ENCODE results near the gene FAM3A. TPM values are rescaled to one million over a fixed set of nuclear protein-coding genes. Genes with fewer than 3 reads are reported as not detected.

FAM3A gene
- total and polyA plus RNA-seq, 5 donors: 55.4 to 68.6 (median 60.4) TPM

DNA sequence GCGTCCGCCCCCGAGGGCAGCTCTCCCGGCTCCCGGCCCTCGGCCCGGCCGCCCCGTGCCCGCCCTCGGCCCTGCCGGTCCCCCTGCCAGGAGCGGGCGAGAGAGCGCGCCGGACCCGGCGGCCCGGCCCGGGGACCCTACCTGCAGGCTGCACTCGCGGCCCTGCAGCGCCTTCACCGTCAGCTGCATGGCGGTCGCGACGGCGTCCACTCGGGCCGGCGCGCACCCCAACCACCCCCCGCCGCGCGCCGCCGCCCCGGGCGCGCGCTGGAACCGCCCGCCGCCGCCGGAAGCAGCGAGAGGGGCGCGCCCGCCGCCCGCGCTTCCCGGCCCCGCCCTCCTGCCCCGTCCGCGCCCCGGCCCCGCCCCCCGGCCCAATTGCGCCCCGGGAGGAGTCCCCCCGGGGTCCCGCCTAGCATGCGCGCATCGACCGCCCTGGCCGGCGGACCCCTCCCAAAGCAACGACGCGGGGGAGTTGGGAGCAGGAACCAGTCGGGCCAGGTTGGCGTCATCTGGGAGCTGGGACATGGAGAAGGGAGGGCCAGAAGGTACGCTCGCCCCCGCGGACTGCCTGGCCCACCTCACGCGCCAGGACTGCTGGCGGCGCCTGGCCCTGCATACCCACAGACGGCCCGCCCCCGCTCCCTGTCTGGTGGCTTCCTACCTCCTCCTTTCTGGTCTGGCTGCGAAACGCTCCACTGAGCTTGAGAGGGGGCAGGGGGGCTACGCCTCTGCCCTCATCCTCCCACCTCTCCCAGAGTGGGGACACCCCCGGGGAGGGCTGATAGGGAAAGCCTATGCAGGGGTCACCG, 29.4 kb downstream of the FAM3A start, which contains the start of gene UBL4A:
Gene UBL4A, minus strand, starts transcription at position 220 of the 812 bp plus-strand sequence. Its CDS starts 31 bp downstream, at position 189.
- Histone ChIP-seq H3K27me3 (ENCODE audit: control insufficient read depth, insufficient read depth) (no peaks in the 10 kb centered on the region), H3K9me3 (ENCODE audit: control insufficient read depth, low read length) (no peaks in the 10 kb centered on the region), H3K4me3 (ENCODE audit: low read length) (peak within 1 kb of the TSS; percentile 92), H3K4me1 (ENCODE audit: control insufficient read depth, insufficient read depth, low read length) (peaks cover 6% of the 10 kb centered on the region), H3K27ac (ENCODE audit: low read length) (peak within 1 kb of the TSS; percentile 89)
- intact Hi-C loops (cut with DNase I): no loop called here
- WGBS: under 1% methylated on average over 77 of the region's 95 CpGs
- DNase-seq (peak; percentile 71 to 89 (median 86)), ATAC-seq (peak; percentile 40 to 43)

DNA sequence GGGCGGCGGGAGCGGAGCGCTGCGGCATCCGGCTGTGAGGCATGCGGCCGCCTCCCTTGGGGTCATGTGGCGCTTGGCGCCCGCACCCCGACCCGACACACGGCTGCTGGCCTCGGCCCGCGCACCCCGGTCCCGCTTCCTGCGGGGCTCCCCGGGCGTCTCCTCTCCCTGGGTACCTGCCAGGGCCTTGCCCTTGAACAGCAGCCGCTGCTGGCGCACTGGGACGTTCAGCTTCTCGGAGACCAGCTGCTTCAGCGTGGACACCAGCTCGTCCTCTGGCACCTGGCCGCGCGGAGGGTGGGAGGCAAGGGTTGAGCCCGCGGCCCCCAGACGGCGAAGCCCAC, 30.0 kb downstream of the FAM3A start:
- H3K4me3 ChIP-seq (ENCODE audit: low read length): peak overlapping the region; percentile 92
- H3K27ac ChIP-seq (ENCODE audit: low read length): peak overlapping the region; percentile 87
- no peaks in the 10 kb centered on the region for H3K27me3 ChIP-seq (ENCODE audit: control insufficient read depth, insufficient read depth)
- intact Hi-C loops (cut with DNase I): no loop called here
- WGBS: under 1% methylated on average over 35 of the region's 35 CpGs
- ATAC-seq (no peak), DNase-seq (peak; percentile 52 to 83 (median 69))
- peaks cover 6% of the 10 kb centered on the region for H3K4me1 ChIP-seq (ENCODE audit: control insufficient read depth, insufficient read depth, low read length)
- H3K9me3 ChIP-seq (ENCODE audit: control insufficient read depth, low read length): no peaks in the 10 kb centered on the region

DNA sequence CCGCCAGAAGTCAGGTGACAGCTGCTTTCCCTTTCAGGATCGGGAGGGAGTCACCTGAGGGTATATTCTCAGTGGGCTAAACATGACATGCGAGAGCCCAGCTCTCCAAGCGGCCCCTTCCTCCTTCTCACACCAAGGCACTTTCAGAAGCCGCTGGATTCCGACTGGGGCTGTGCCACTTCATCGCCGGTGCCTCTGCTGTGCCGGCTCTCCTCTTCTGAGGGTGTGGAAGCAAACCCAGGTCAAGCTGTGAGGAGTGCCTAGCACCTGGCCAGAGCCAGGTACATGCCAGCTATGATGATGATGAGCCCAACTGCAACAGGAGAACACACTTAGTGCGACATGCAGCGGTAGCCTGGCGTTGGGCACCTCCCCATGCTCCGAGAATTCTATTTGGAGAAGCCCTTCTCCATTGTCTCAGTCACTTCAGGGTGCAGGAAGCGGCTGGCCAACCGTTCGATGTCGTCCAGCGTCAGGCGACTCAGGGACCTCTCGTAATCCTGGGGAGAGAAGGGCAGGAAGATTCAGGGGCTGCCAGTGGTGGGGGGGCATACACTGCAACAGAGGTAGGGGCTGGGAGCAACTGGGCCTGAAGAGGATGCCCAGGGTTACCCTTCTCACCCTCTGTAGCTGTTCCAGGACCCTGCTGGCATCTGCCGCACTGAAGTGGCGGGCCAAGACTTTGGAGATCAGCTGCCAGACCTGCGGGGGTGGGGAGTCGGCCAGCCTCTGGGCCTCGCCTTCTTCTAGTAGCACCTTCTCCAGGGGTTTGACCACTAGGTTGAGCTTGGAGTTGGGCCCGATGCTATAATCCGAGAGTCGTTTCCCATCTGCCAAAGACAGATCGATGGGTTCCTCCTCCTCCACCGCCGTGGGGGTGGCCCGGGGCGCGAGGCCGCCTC, 30.6 kb downstream of the FAM3A start:
- peak overlapping the region; percentile 92 for H3K4me3 ChIP-seq (ENCODE audit: low read length)
- no peaks in the 10 kb centered on the region for H3K27me3 ChIP-seq (ENCODE audit: control insufficient read depth, insufficient read depth)
- peak overlapping the region; percentile 87 for H3K27ac ChIP-seq (ENCODE audit: low read length)
- peaks cover 6% of the 10 kb centered on the region for H3K4me1 ChIP-seq (ENCODE audit: control insufficient read depth, insufficient read depth, low read length)
- no peaks in the 10 kb centered on the region for H3K9me3 ChIP-seq (ENCODE audit: control insufficient read depth, low read length)
- WGBS: 35% methylated on average over 35 of the region's 35 CpGs
- ATAC-seq: no peak
- peak in 2 of 3 donors; percentile 31 to 52 for DNase-seq
- intact Hi-C loops (cut with DNase I): no loop called here

DNA sequence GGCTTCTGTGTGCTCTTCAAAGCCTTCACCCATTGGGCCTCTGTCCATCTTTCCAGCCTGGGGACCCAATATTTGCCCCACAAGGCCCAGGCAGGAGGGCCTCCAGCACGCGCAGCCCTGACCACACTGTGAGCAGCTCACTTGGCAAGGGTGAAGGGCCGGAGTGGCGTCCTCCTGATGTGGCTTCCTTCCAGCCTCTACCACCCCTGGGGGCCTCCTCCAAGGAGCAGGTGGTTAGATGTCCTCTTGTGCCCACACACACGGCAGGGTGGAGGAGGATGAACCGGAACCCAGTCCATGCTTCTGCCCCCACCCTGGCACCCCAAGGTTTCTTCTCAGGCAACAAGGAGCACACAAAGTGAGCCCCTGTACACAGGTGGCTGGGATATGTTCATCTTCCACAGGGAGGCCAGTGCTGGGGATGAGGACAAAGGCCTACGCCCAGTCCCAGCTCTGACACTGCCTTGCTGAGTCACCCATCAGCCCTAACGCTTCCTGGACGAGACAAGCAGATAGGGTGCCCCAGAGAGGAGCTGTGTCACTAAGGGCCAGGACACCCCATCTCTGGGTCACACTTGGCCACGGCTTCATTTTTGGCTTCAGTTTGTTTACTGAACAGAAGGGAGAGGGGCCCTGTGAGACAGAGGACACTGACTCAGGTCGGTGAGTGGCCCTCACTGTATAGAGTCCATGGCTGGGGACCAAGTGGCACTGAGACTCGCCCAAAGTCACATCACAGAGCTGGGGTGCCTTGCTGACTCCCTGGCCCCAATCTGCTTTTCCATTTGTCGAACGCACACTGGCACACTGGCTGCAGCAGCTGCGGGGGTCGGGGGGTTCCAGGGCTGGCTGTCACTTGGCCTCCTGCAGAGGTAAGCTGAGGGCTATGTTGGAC, 31.5 kb downstream of the FAM3A start:
- Histone ChIP-seq H3K9me3 (ENCODE audit: control insufficient read depth, low read length) (no peaks in the 10 kb centered on the region), H3K4me3 (ENCODE audit: low read length) (no peak overlapping the region), H3K27me3 (ENCODE audit: control insufficient read depth, insufficient read depth) (no peaks in the 10 kb centered on the region), H3K27ac (ENCODE audit: low read length) (peak overlapping the region; percentile 15), H3K4me1 (ENCODE audit: control insufficient read depth, insufficient read depth, low read length) (peaks cover 4% of the 10 kb centered on the region)
- intact Hi-C loops (cut with DNase I): no loop called here
- 67% methylated on average over 16 of the region's 16 CpGs for WGBS
- DNase-seq (peak; percentile 13 to 35 (median 22)), ATAC-seq (no peak)

DNA sequence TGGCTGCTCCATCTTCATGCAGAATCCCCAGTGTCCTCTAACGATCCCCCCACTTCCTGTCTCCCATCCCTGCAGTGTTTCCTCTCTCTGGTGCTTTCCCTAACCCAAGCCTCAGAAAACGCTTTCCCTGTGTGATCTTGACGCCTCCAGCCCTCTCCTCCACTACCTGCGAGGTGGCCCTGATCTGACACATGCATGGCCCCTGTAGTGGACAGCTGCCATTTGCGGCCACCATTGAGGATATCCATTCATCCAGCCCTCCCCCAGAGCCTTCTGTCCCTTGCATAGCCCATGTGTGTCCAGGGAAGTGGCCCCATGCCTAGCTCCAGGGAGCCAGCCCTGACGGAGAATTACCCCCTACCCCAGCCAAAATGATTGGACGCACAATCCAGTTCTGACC, 32.7 kb downstream of the FAM3A start:
- WGBS: 75% methylated on average over 7 of the region's 7 CpGs
- Histone ChIP-seq H3K4me1 (ENCODE audit: control insufficient read depth, insufficient read depth, low read length) (peaks cover 2% of the 10 kb centered on the region), H3K27me3 (ENCODE audit: control insufficient read depth, insufficient read depth) (no peaks in the 10 kb centered on the region), H3K4me3 (ENCODE audit: low read length) (no peak overlapping the region), H3K27ac (ENCODE audit: low read length) (no peak overlapping the region), H3K9me3 (ENCODE audit: control insufficient read depth, low read length) (no peaks in the 10 kb centered on the region)
- no peak for DNase-seq
- intact Hi-C loops (cut with DNase I): no loop called here
- no peak for ATAC-seq

DNA sequence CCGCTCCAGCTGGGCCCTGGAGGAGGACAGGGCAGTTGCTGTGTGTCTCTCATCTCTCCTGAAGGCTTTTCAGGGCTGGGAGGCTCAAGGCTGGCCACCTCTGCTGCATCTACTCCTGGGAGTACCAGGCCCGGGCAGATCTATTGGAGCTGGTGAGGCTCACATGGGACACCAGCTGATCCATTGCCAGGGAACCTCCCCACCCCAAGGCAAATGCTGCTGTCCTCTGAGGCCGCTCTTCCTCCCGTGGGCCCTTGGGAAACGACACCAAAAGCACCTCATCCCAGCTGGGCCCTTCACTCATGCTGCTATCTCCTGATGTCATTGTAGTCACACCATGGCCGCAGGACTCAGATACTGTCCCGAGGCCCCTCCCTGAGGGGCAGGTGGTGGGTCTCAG, 33.2 kb downstream of the FAM3A start:
- 66% methylated on average over 7 of the region's 7 CpGs for WGBS
- Histone ChIP-seq H3K4me1 (ENCODE audit: control insufficient read depth, insufficient read depth, low read length) (peaks cover 2% of the 10 kb centered on the region), H3K4me3 (ENCODE audit: low read length) (no peak overlapping the region), H3K27me3 (ENCODE audit: control insufficient read depth, insufficient read depth) (no peaks in the 10 kb centered on the region), H3K27ac (ENCODE audit: low read length) (no peak overlapping the region), H3K9me3 (ENCODE audit: control insufficient read depth, low read length) (no peaks in the 10 kb centered on the region)
- DNase-seq: peak in 2 of 3 donors; percentile 20 to 43
- intact Hi-C loops (cut with DNase I): no loop called here
- no peak for ATAC-seq

DNA sequence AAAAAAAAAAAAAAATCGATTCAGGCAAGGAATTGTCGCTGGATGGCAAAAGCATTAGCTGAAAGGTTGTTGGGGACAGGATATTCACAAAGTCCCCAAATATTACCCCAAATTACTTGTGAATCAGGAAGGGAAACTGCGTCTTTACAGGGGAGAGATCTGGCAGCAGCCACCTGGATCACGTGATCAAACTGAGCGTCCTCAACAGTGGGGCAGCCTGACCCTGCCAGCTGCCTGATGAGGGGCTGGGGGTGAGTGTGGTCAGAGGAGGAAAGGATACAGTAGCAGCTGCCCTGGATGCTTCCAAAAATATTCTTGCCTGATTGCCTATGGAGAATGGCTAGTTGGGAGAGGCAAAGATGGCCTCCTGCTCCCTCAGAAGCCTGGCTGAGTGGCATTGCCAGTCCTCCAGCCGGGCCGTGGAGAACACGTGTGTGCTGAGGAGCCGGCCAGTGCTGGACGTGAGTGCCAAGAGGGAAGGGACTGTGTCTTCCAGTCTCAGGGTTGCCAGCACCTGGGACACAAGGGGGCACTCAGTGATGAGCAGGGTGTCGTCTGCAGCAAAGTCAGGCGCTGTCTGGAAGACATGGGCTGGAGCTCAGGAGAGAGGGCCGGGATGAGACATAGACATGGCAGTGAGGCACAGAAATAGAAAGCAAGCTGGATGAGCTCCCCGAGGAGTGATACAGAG, 34.0 kb downstream of the FAM3A start:
- intact Hi-C loops (cut with DNase I): no loop called here
- peak in 2 of 3 donors; percentile 46 to 58 for DNase-seq

DNA sequence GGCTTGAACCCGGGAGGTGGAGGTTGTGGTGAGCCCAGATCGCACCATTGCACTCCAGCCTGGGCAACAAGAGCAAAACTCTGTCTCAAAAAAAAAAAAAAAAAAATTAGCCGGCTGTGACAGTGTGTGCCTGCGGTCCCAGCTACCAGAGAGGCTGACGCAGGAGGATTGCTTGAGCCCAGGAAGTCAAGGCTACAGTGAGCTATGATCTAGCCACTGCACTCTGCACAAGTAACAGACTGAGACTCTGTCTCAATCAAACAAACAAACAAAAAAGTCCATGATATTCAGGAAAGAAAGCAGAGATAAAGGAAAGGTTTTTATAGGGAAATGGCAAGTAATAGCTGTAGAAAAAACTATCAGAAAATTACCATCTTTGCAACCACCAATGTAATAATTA, 34.8 kb downstream of the FAM3A start:
- no peak for ATAC-seq
- no peak overlapping the region for H3K4me3 ChIP-seq (ENCODE audit: low read length)
- peaks cover 2% of the 10 kb centered on the region for H3K4me1 ChIP-seq (ENCODE audit: control insufficient read depth, insufficient read depth, low read length)
- DNase-seq: no peak
- intact Hi-C loops (cut with DNase I): no loop called here
- H3K27me3 ChIP-seq (ENCODE audit: control insufficient read depth, insufficient read depth): no peaks in the 10 kb centered on the region
- 82% methylated on average over 5 of the region's 5 CpGs for WGBS
- H3K27ac ChIP-seq (ENCODE audit: low read length): no peak overlapping the region
- H3K9me3 ChIP-seq (ENCODE audit: control insufficient read depth, low read length): no peaks in the 10 kb centered on the region

More for the DNA sequence above, 34.0 kb downstream of the FAM3A start:
- H3K9me3 ChIP-seq (ENCODE audit: control insufficient read depth, low read length): no peaks in the 10 kb centered on the region
- peaks cover 2% of the 10 kb centered on the region for H3K4me1 ChIP-seq (ENCODE audit: control insufficient read depth, insufficient read depth, low read length)
- no peaks in the 10 kb centered on the region for H3K27me3 ChIP-seq (ENCODE audit: control insufficient read depth, insufficient read depth)
- WGBS: 59% methylated on average over 14 of the region's 14 CpGs
- peak overlapping the region; percentile 36 for H3K27ac ChIP-seq (ENCODE audit: low read length)
- H3K4me3 ChIP-seq (ENCODE audit: low read length): no peak overlapping the region
- no peak for ATAC-seq

DNA sequence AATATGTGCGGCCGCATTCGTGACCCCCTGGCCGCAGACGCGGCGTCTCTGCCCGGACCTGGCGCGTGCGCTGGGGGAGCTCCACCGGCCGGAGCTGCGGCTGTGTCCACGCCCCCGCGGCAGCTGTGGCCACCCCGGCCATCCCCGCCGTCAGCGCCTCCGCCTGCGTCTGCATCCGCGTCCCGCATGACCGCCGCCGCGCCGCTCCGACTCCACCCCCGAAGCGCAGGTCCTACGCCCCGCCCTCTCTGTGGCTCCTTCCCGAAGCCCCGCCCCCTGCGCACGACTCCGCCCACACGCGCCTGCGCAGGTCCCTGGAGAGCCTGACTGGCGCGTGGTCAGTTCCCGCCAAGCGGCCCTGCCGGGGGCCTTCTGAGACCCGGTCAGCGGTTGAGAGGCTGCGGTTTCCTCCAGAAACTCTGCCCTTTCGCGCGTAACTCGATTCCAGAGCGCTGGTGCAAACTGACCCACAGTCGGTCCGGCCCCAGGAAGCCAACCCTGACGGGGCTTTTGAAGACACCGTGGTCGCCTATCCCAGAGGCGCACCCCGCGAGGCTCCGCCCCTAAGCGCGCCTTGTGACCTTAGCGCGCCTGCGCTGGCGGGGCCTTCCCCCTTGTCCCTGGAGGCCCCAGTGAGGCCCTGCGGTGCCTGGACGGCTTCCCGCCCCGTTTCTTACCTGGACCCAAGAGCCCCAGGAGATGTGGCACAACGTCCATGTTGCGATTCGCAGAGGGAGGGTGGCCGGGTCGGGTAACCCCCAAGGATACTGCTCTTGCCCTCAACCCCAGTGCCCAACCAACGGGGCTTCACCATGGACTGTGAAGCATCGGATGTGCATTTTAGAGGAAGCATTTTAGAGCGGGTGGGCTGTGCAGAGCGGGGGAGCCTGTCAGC, 37.1 kb downstream of the FAM3A start, which contains the start of gene LAGE3:
Gene LAGE3, minus strand, starts transcription at position 554 of the 895 bp plus-strand sequence. Its CDS starts 366 bp downstream, at position 188.
- 3% methylated on average over 84 of the region's 85 CpGs for WGBS
- peaks cover 2% of the 10 kb centered on the region for H3K4me1 ChIP-seq (ENCODE audit: control insufficient read depth, insufficient read depth, low read length)
- DNase-seq: peak; percentile 93 to 98 (median 97)
- H3K4me3 ChIP-seq (ENCODE audit: low read length): peak within 1 kb of the TSS; percentile 43
- H3K27me3 ChIP-seq (ENCODE audit: control insufficient read depth, insufficient read depth): no peaks in the 10 kb centered on the region
- H3K9me3 ChIP-seq (ENCODE audit: control insufficient read depth, low read length): no peaks in the 10 kb centered on the region
- peak within 1 kb of the TSS; percentile 54 for H3K27ac ChIP-seq (ENCODE audit: low read length)
- intact Hi-C loops (cut with DNase I): no loop called here
- peak; percentile 96 for ATAC-seq

Measured in right cardiac atrium (tissue), 5 donors.